ENCODE data around the gene OSGEP.
A peak's percentile ranks its signal among the peaks of the same experiment; 100 is the strongest.

Gene OSGEP

DNA sequence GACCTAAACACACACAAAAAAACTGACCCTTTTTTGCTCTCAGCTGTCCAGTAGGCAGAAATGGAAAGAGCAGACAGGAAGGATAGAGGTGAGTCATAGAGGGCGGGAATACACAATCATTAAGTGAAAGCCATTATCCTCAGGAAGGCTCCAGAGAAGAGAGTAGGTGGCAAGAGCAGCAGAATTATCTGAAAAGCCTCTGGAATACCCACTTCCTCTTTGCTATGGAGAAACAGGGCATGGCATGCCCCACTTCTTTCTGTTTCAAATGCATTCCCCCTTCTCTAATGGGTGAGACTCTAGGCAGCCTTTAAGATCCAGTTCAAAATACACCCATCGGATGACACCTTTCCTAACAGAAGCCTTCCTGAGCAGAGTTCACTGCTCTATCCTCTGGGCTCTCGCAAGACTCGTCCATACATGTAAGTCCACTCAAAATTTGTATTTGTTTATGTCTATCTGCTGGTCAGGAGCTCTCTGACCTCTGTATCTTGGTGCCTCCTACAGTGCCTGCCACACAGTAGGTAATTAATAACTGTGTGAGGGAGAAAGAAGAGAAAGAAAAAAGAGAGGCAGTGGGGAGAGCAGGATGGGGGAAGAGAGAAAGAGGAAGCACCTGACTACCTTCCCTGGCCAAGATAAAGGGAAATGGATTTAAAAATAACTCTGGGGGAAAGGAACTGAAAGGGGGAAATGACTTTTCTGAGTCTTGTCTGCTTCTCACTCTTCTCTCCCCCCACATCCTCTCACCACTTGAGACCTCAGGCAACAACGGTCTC is 27.2 kb downstream of the OSGEP start:
- WGBS (ENCODE audit: extremely low coverage, insufficient coverage, low lambda C conversion rate): no CpG with 5 or more reads among the region's 5 CpGs
- Histone ChIP-seq H3K4me3 (ENCODE audit: low read length) (no peak overlapping the region), H3K23ac (ENCODE audit: low read length) (no peak overlapping the region), H3K4ac (ENCODE audit: low read depth, low read length) (peak overlapping the region; percentile 38), H2BK120ac (ENCODE audit: low read depth, low read length) (no peak overlapping the region), H3K79me2 (ENCODE audit: control insufficient read depth, insufficient read depth, low read length) (no peaks in the 10 kb centered on the region), H3K79me1 (ENCODE audit: low read length) (no peaks in the 10 kb centered on the region), H3K27me3 (ENCODE audit: insufficient read depth, low read length, poor library complexity) (no peaks in the 10 kb centered on the region), H2AK5ac (ENCODE audit: low read length) (no peak overlapping the region), H3K9ac (ENCODE audit: low read length) (no peak overlapping the region), H3K56ac (ENCODE audit: low read length) (peak overlapping the region; percentile 15), H3K27ac (ENCODE audit: low read depth, low read length) (no peak overlapping the region), H3K18ac (ENCODE audit: low read length) (no peak overlapping the region), H3K4me1 (ENCODE audit: control insufficient read depth, low read depth, low read length) (peaks cover 2% of the 10 kb centered on the region), H3K4me2 (ENCODE audit: low read length) (no peak overlapping the region), H3K36me3 (ENCODE audit: control insufficient read depth, insufficient read depth, low read length) (no peaks in the 10 kb centered on the region), H4K8ac (ENCODE audit: low read depth, low read length) (no peak overlapping the region), H4K5ac (ENCODE audit: low read length) (no peak overlapping the region), H2BK5ac (ENCODE audit: low read length) (no peak overlapping the region), H2BK15ac (replicated peaks; ENCODE audit: low read depth) (no peak overlapping the region)
- DNase-seq: peak; percentile 69

DNA sequence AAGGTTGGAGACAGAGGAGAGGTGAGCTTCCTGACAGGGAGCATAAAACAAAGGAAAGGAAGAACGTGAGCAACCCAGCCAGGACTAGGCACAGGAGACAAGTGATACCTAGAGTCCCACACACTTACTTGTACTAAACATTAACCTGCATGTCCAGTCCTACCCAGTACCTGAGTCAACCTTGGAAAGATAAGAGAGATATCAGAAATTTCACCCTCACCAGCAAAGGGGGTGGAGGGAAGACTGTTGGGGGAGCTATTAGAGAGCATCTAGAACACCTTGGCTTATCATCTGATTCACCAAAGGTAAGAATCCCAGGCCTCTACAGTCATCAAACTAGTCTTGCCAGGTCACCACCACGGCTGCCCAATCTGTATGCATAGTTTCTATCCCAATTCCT is 29.8 kb downstream of the OSGEP start:
- H2AK5ac ChIP-seq (ENCODE audit: low read length): no peak overlapping the region
- DNase-seq: no peak
- no peak overlapping the region for H3K23ac ChIP-seq (ENCODE audit: low read length)
- H2BK120ac ChIP-seq (ENCODE audit: low read depth, low read length): no peak overlapping the region
- H3K18ac ChIP-seq (ENCODE audit: low read length): no peak overlapping the region
- H3K4me2 ChIP-seq (ENCODE audit: low read length): no peak overlapping the region
- H3K56ac ChIP-seq (ENCODE audit: low read length): no peak overlapping the region
- H4K8ac ChIP-seq (ENCODE audit: low read depth, low read length): no peak overlapping the region
- H3K4ac ChIP-seq (ENCODE audit: low read depth, low read length): no peak overlapping the region
- WGBS (ENCODE audit: extremely low coverage, insufficient coverage, low lambda C conversion rate): no CpG with 5 or more reads among the region's 2 CpGs
- no peak overlapping the region for H4K5ac ChIP-seq (ENCODE audit: low read length)
- H3K36me3 ChIP-seq (ENCODE audit: control insufficient read depth, insufficient read depth, low read length): no peaks in the 10 kb centered on the region
- no peak overlapping the region for H2BK15ac ChIP-seq (replicated peaks; ENCODE audit: low read depth)
- H3K27ac ChIP-seq (ENCODE audit: low read depth, low read length): no peak overlapping the region
- no peak overlapping the region for H2BK5ac ChIP-seq (ENCODE audit: low read length)
- no peak overlapping the region for H3K4me3 ChIP-seq (ENCODE audit: low read length)
- H3K79me2 ChIP-seq (ENCODE audit: control insufficient read depth, insufficient read depth, low read length): no peaks in the 10 kb centered on the region
- peaks cover 2% of the 10 kb centered on the region for H3K4me1 ChIP-seq (ENCODE audit: control insufficient read depth, low read depth, low read length)
- H3K79me1 ChIP-seq (ENCODE audit: low read length): no peaks in the 10 kb centered on the region
- H3K27me3 ChIP-seq (ENCODE audit: insufficient read depth, low read length, poor library complexity): no peaks in the 10 kb centered on the region
- no peak overlapping the region for H3K9ac ChIP-seq (ENCODE audit: low read length)

DNA sequence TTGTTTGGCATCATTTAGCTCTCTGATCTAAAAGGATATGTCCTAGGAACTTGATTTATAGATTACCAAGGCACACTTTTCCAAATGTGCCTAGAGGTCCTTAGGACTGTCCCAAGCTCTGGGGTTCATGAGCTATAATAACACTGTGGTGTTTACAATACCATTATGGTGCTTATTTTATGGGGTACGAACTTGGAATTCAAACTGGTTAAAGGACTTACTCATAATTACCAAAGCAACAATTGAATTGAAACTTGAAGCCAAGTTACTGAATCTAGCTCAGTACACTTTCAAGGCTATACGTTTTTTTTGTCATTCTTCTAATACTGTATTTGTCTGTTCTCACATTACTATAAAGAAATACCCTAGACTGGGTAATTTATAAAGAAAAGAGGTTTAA is 31.7 kb downstream of the OSGEP start:
- no peak overlapping the region for H2BK15ac ChIP-seq (replicated peaks; ENCODE audit: low read depth)
- no peaks in the 10 kb centered on the region for H3K79me1 ChIP-seq (ENCODE audit: low read length)
- H3K4me3 ChIP-seq (ENCODE audit: low read length): no peak overlapping the region
- no peaks in the 10 kb centered on the region for H3K36me3 ChIP-seq (ENCODE audit: control insufficient read depth, insufficient read depth, low read length)
- no peak overlapping the region for H2BK120ac ChIP-seq (ENCODE audit: low read depth, low read length)
- no peaks in the 10 kb centered on the region for H3K27me3 ChIP-seq (ENCODE audit: insufficient read depth, low read length, poor library complexity)
- H3K27ac ChIP-seq (ENCODE audit: low read depth, low read length): no peak overlapping the region
- peaks cover 2% of the 10 kb centered on the region for H3K4me1 ChIP-seq (ENCODE audit: control insufficient read depth, low read depth, low read length)
- H4K8ac ChIP-seq (ENCODE audit: low read depth, low read length): no peak overlapping the region
- no peak overlapping the region for H2AK5ac ChIP-seq (ENCODE audit: low read length)
- no peaks in the 10 kb centered on the region for H3K79me2 ChIP-seq (ENCODE audit: control insufficient read depth, insufficient read depth, low read length)
- no peak overlapping the region for H3K56ac ChIP-seq (ENCODE audit: low read length)
- no peak overlapping the region for H2BK5ac ChIP-seq (ENCODE audit: low read length)
- H3K9ac ChIP-seq (ENCODE audit: low read length): no peak overlapping the region
- WGBS (ENCODE audit: extremely low coverage, insufficient coverage, low lambda C conversion rate): no CpG with 5 or more reads among the region's 2 CpGs
- no peak overlapping the region for H3K4me2 ChIP-seq (ENCODE audit: low read length)
- no peak overlapping the region for H3K23ac ChIP-seq (ENCODE audit: low read length)
- no peak overlapping the region for H3K18ac ChIP-seq (ENCODE audit: low read length)
- H3K4ac ChIP-seq (ENCODE audit: low read depth, low read length): no peak overlapping the region
- no peak overlapping the region for H4K5ac ChIP-seq (ENCODE audit: low read length)
- DNase-seq: no peak

DNA sequence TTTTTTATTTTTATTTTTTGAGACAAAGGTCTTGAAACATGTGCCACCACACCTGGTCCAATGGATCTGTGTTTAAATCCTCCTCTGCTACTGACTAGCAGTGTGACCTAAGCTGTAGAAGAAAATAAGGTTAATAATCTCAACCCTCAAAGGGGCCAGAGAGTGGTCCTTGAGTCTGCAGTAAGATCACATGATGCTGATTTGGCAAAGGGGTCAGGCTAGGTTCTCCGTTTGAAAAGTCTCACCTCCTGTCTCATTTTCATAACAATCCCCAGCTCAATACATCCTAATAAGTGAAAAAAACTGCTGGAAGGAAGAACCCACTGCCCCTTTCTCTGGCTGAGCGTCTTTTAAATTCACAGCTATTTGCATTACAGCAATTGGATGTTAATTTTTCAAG is 33.3 kb downstream of the OSGEP start:
- Histone ChIP-seq H3K27me3 (ENCODE audit: insufficient read depth, low read length, poor library complexity) (no peaks in the 10 kb centered on the region), H3K4me1 (ENCODE audit: control insufficient read depth, low read depth, low read length) (no peaks in the 10 kb centered on the region), H3K18ac (ENCODE audit: low read length) (no peak overlapping the region), H3K23ac (ENCODE audit: low read length) (no peak overlapping the region), H3K79me2 (ENCODE audit: control insufficient read depth, insufficient read depth, low read length) (no peaks in the 10 kb centered on the region), H4K5ac (ENCODE audit: low read length) (no peak overlapping the region), H3K9ac (ENCODE audit: low read length) (no peak overlapping the region), H4K8ac (ENCODE audit: low read depth, low read length) (peak overlapping the region; percentile 56), H2AK5ac (ENCODE audit: low read length) (no peak overlapping the region), H3K27ac (ENCODE audit: low read depth, low read length) (no peak overlapping the region), H3K36me3 (ENCODE audit: control insufficient read depth, insufficient read depth, low read length) (no peaks in the 10 kb centered on the region), H3K4ac (ENCODE audit: low read depth, low read length) (no peak overlapping the region), H2BK120ac (ENCODE audit: low read depth, low read length) (no peak overlapping the region), H3K4me3 (ENCODE audit: low read length) (no peak overlapping the region), H2BK5ac (ENCODE audit: low read length) (no peak overlapping the region), H3K4me2 (ENCODE audit: low read length) (no peak overlapping the region), H3K79me1 (ENCODE audit: low read length) (no peaks in the 10 kb centered on the region), H3K56ac (ENCODE audit: low read length) (no peak overlapping the region), H2BK15ac (replicated peaks; ENCODE audit: low read depth) (no peak overlapping the region)
- no peak for DNase-seq
- no CpG with 5 or more reads among the region's 2 CpGs for WGBS (ENCODE audit: extremely low coverage, insufficient coverage, low lambda C conversion rate)

GRCh38 chr14:20419419-20419818 is 35.2 kb downstream of the OSGEP start:
- no peak overlapping the region for H3K27ac ChIP-seq (ENCODE audit: low read depth, low read length)
- no peak overlapping the region for H3K23ac ChIP-seq (ENCODE audit: low read length)
- no peak overlapping the region for H2BK15ac ChIP-seq (replicated peaks; ENCODE audit: low read depth)
- H3K4me3 ChIP-seq (ENCODE audit: low read length): no peak overlapping the region
- H2BK5ac ChIP-seq (ENCODE audit: low read length): no peak overlapping the region
- no peak overlapping the region for H4K8ac ChIP-seq (ENCODE audit: low read depth, low read length)
- H3K79me2 ChIP-seq (ENCODE audit: control insufficient read depth, insufficient read depth, low read length): no peaks in the 10 kb centered on the region
- H3K36me3 ChIP-seq (ENCODE audit: control insufficient read depth, insufficient read depth, low read length): no peaks in the 10 kb centered on the region
- no peak overlapping the region for H2AK5ac ChIP-seq (ENCODE audit: low read length)
- no peaks in the 10 kb centered on the region for H3K4me1 ChIP-seq (ENCODE audit: control insufficient read depth, low read depth, low read length)
- no peak overlapping the region for H3K18ac ChIP-seq (ENCODE audit: low read length)
- WGBS (ENCODE audit: extremely low coverage, insufficient coverage, low lambda C conversion rate): no CpG with 5 or more reads among the region's 1 CpG
- no peaks in the 10 kb centered on the region for H3K27me3 ChIP-seq (ENCODE audit: insufficient read depth, low read length, poor library complexity)
- no peak overlapping the region for H3K4ac ChIP-seq (ENCODE audit: low read depth, low read length)
- no peak overlapping the region for H3K4me2 ChIP-seq (ENCODE audit: low read length)
- no peak overlapping the region for H3K9ac ChIP-seq (ENCODE audit: low read length)
- no peaks in the 10 kb centered on the region for H3K79me1 ChIP-seq (ENCODE audit: low read length)
- H3K56ac ChIP-seq (ENCODE audit: low read length): no peak overlapping the region
- no peak for DNase-seq
- no peak overlapping the region for H2BK120ac ChIP-seq (ENCODE audit: low read depth, low read length)
- no peak overlapping the region for H4K5ac ChIP-seq (ENCODE audit: low read length)

- no peak overlapping the region for H3K23ac ChIP-seq (ENCODE audit: low read length)
- no peak for DNase-seq
- H4K5ac ChIP-seq (ENCODE audit: low read length): no peak overlapping the region
- WGBS (ENCODE audit: extremely low coverage, insufficient coverage, low lambda C conversion rate): no CpG with 5 or more reads among the region's 2 CpGs
- no peak overlapping the region for H3K27ac ChIP-seq (ENCODE audit: low read depth, low read length)
- H4K8ac ChIP-seq (ENCODE audit: low read depth, low read length): no peak overlapping the region
- no peak overlapping the region for H3K56ac ChIP-seq (ENCODE audit: low read length)
- H2BK120ac ChIP-seq (ENCODE audit: low read depth, low read length): no peak overlapping the region
- no peak overlapping the region for H2BK5ac ChIP-seq (ENCODE audit: low read length)
- H3K9ac ChIP-seq (ENCODE audit: low read length): no peak overlapping the region
- no peaks in the 10 kb centered on the region for H3K27me3 ChIP-seq (ENCODE audit: insufficient read depth, low read length, poor library complexity)
- H3K4me2 ChIP-seq (ENCODE audit: low read length): no peak overlapping the region
- no peak overlapping the region for H3K4me3 ChIP-seq (ENCODE audit: low read length)
- H3K4me1 ChIP-seq (ENCODE audit: control insufficient read depth, low read depth, low read length): no peaks in the 10 kb centered on the region
- no peak overlapping the region for H3K4ac ChIP-seq (ENCODE audit: low read depth, low read length)
- H2BK15ac ChIP-seq (replicated peaks; ENCODE audit: low read depth): no peak overlapping the region
- no peak overlapping the region for H3K18ac ChIP-seq (ENCODE audit: low read length)
- no peaks in the 10 kb centered on the region for H3K79me2 ChIP-seq (ENCODE audit: control insufficient read depth, insufficient read depth, low read length)
- no peaks in the 10 kb centered on the region for H3K79me1 ChIP-seq (ENCODE audit: low read length)
- H2AK5ac ChIP-seq (ENCODE audit: low read length): no peak overlapping the region
- H3K36me3 ChIP-seq (ENCODE audit: control insufficient read depth, insufficient read depth, low read length): no peaks in the 10 kb centered on the region
These were observed 36.1 kb downstream of the OSGEP start for GRCh38 chr14:20418501-20418909.
